ENCODE results near the gene MALSU1.

DNA sequence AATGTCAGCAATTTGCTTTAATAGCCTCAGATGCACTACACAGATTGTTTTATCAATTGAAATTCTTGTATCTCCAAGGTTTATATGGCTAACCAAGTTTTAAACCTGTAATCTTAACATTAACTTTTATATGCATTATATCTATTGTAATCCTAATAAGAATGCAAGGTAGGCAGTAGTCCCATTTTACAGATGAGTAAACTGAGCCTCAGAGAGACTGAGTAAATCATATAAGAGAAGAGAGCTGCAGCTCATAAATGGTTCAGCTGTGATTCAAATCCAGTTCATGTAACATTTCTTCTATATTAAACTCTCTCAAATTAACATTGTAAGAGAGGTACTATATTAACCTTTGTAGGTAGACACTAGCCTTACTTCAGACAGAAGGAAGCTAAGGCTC, 44.0 kb downstream of the MALSU1 start:
- no peak for TF ChIP-seq TAF1 (IDR thresholded peaks at IDR 0.05; ENCODE audit: borderline replicate concordance, low read depth, low read length)
- no peak for TF ChIP-seq POLR2AphosphoS5 (IDR thresholded peaks at IDR 0.05; ENCODE audit: low read depth, low read length)
- TF ChIP-seq POLR2A (IDR thresholded peaks at IDR 0.05; ENCODE audit: low read depth, low read length) = no peak
